ENCODE results near the gene RHOG. TPM values are rescaled to one million over a fixed set of nuclear protein-coding genes. Genes with fewer than 3 reads are reported as not detected.

The RHOG gene
- total RNA-seq, 2 donors from 2014 or later, result 41.1 to 56.4 TPM

DNA sequence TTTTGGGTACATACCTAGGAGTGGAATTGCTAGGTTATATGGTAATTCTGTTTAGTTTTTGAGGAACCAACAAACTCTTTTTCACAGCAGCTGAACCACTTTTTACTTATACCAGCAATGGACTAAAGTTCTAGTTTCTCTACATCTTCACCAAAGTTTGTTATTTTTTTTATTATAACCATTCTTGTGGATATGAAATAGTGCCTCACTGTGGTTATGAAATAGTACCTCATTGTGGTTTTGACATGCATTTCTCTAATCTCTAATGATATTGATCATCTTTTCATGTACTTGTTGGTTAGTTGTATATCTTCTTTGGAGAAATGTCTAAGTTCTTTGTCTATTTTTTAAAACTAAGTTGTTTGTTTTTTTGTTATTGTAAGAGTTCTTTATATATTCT, 41.9 kb upstream of the RHOG start:
- DNase-seq (ENCODE audit: low spot score), result no peak
- no peaks in the 10 kb centered on the region for H3K36me3 ChIP-seq
- H3K4me1 ChIP-seq (replicated peaks), result no peaks in the 10 kb centered on the region
- H3K27ac ChIP-seq, result no peak overlapping the region
- intact Hi-C loops (cut with DNase I), result no loop called here
- H3K9me3 ChIP-seq, result no peaks in the 10 kb centered on the region
- TF ChIP-seq POLR2A (IDR thresholded peaks at IDR 0.05), result no peak
- TF ChIP-seq POLR2AphosphoS5 (IDR thresholded peaks at IDR 0.05), result no peak
- TF ChIP-seq CTCF (IDR thresholded peaks at IDR 0.05), result no peak
- H3K27me3 ChIP-seq (replicated peaks; ENCODE audit: insufficient read depth), result no peaks in the 10 kb centered on the region
- no peak overlapping the region for H3K4me3 ChIP-seq

DNA sequence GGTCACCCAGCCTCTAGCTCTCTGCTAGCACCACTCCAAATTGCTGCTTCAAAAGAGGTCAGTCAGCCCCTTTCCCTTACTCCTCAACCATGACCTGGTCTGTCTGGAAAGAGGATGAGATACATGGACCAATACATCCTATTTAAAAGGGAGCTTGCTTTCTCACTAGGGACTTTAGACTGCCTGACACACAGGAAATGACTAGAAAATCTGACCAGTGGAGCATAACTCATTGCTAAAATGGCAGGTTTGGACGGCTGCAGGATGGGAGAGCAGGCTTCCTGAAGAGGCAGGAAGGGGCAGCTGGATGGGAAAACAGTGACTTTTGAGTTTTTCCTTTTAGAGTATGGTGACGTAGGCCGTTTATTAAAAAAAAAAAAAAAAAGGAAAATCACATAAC, 40.0 kb upstream of the RHOG start:
- Histone ChIP-seq H3K4me3 (no peak overlapping the region), H3K27me3 (replicated peaks; ENCODE audit: insufficient read depth) (no peaks in the 10 kb centered on the region), H3K4me1 (replicated peaks) (no peaks in the 10 kb centered on the region), H3K27ac (no peak overlapping the region), H3K9me3 (no peaks in the 10 kb centered on the region), H3K36me3 (no peaks in the 10 kb centered on the region)
- no peak for DNase-seq (ENCODE audit: low spot score)
- WGBS, result 74% methylated on average over 3 of the region's 3 CpGs
- intact Hi-C loops (cut with DNase I), result no loop called here
- TF ChIP-seq CTCF (IDR thresholded peaks at IDR 0.05) (no peak), POLR2A (IDR thresholded peaks at IDR 0.05) (no peak), POLR2AphosphoS5 (IDR thresholded peaks at IDR 0.05) (no peak)

- TF ChIP-seq POLR2A (IDR thresholded peaks at IDR 0.05), result no peak
- H3K9me3 ChIP-seq, result no peaks in the 10 kb centered on the region
- no peak for DNase-seq (ENCODE audit: low spot score)
- H3K4me1 ChIP-seq (replicated peaks), result no peaks in the 10 kb centered on the region
- WGBS, result 57% methylated on average over 2 of the region's 2 CpGs
- intact Hi-C loops (cut with DNase I), result no loop called here
- H3K27ac ChIP-seq, result no peak overlapping the region
- H3K36me3 ChIP-seq, result no peaks in the 10 kb centered on the region
- H3K4me3 ChIP-seq, result no peak overlapping the region
- H3K27me3 ChIP-seq (replicated peaks; ENCODE audit: insufficient read depth), result no peaks in the 10 kb centered on the region
Measured at GRCh38 chr11:3879967-3880542, 39.3 kb upstream of the RHOG start.

- TF ChIP-seq POLR2AphosphoS5 (IDR thresholded peaks at IDR 0.05) (no peak), POLR2A (IDR thresholded peaks at IDR 0.05) (no peak), CTCF (IDR thresholded peaks at IDR 0.05) (no peak)
- Histone ChIP-seq H3K27ac (no peak overlapping the region), H3K9me3 (no peaks in the 10 kb centered on the region), H3K4me1 (replicated peaks) (no peaks in the 10 kb centered on the region), H3K4me3 (no peak overlapping the region), H3K36me3 (no peaks in the 10 kb centered on the region), H3K27me3 (replicated peaks; ENCODE audit: insufficient read depth) (no peaks in the 10 kb centered on the region)
- intact Hi-C loops (cut with DNase I), result no loop called here
- DNase-seq (ENCODE audit: low spot score), result no peak
- 73% methylated on average over 3 of the region's 4 CpGs for WGBS
Measured at GRCh38 chr11:3879216-3879966, 38.6 kb upstream of the RHOG start.

DNA sequence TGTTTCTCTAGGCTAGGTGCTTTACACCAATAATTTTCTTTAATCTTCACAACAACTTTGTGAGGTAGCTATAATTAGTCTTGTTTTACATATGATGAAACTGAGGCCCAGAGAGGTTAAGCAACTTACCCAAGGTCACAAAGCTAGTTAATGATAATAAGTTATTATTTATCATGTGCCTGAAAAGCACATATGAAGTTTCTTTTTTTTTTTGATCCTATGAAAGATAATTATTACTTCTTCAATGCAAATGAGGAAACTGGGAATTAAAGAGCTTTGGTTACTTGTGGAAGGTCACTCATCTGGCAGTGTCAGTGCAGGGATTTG, 37.5 kb upstream of the RHOG start:
- no peaks in the 10 kb centered on the region for H3K9me3 ChIP-seq
- no peaks in the 10 kb centered on the region for H3K4me1 ChIP-seq (replicated peaks)
- H3K36me3 ChIP-seq, result no peaks in the 10 kb centered on the region
- H3K27me3 ChIP-seq (replicated peaks; ENCODE audit: insufficient read depth), result no peaks in the 10 kb centered on the region
- H3K27ac ChIP-seq, result no peak overlapping the region
- DNase-seq (ENCODE audit: low spot score), result no peak
- TF ChIP-seq POLR2AphosphoS5 (IDR thresholded peaks at IDR 0.05), result no peak
- no peak for TF ChIP-seq POLR2A (IDR thresholded peaks at IDR 0.05)
- no peak for TF ChIP-seq CTCF (IDR thresholded peaks at IDR 0.05)
- no peak overlapping the region for H3K4me3 ChIP-seq
- intact Hi-C loops (cut with DNase I), result no loop called here
